ENCODE measurements around the gene FGR.

FGR gene

DNA sequence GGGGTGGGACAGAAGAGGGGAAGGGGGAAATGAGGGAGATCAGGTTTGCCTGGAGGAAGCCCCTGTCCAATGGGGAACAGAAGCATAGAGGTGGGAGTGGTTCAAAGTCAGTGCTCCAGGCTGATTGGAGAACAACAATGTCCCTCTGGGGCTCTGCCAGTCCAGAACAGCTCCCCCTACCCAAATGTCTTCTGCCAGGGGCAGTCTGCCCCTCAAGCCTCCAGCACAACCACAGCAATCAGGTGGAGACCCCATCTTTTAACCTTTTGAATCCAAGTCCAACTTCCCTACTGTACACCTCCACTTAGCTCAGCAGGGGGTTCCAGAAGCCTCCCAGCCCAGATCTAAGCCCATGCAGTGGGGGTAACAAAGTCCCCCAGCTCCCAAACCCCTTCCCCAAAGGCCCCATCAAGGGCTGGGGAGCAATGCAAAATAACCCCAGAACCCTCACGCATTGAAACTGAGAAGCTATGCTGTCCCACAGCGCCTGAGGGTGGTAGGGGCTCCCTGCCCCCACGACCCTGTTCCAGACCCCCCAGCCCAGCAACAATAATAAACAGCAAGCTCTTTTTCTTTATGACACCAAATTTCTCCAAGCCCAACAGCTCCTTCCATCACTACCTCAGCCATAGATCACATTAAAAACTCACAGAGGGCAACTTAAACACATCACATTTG is 34.3 kb downstream of the FGR start:
- ATAC-seq, result no peak

DNA sequence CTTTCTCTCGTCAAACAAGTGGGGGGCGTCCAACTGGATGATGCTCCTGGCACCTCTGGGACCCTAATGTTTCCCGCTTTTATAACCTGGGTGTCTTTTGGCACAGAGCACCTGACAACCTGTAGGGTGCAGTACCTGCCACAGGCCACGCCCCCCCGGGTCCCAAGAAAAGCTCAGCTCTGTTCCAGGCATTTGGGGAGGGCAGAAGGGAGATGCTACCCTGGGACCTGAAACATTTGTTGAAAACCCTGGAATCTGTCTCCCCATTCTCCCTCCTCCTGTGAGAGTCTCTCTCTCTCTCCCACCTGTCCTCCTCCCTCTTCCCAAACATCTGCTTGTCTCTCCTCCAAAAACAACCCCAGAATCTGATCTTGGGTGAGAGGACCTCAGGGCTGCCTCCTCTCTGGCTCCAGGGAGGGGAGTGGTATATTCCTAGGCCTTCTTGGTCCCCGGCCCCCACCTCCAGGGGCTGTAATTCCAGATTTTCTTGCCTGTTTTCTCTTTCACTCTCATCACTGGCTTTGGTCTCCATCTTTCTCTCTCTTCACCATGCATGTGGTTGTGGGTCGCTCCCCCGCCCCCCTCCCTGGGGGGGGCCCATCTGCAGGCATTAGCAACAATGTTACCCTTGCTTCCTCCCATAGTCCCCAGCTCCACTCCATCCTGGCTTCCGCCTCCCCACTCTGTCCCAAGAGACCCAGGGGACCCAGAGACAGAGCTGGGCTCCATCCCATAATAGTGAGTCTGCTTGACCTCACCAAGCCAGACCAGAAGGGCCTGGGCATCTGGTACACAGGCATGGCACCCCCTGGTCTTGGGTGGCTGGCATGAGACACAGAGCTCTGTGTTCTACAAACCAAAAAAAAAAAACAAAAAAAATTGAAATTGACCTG is 35.1 kb downstream of the FGR start:
- ATAC-seq, result no peak

DNA sequence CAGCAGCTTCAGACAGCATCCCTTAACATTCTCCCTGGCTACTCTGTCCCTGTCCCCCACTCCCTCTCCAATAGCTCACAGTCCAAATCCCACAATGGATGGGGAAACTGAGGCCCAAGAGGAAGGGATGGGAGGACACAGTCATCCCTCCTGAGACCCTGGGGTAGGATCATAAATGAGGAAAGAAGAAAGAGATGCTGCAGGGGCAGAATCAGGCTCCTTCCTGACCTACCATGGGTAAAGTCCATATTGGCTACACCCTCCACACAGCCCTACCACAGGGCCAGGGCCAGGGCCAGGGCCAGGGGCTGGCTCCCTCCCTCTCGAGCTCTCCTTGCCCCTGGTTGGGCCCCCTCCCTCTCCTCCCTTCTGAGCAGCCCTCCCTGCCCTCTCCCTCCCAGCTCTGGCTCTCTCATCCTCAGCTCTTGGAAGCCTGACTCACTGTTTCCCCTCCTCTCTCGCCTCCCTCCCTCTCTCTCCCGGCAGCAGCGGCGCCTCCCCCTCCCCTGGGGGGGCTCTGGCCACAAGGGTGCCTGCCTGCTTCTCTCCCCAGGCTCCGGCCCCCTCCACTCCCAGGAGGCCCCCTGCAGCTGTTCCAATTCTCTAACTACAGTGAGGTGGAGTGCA is 36.0 kb downstream of the FGR start:
- ATAC-seq, result peak; percentile 39 to 41

DNA sequence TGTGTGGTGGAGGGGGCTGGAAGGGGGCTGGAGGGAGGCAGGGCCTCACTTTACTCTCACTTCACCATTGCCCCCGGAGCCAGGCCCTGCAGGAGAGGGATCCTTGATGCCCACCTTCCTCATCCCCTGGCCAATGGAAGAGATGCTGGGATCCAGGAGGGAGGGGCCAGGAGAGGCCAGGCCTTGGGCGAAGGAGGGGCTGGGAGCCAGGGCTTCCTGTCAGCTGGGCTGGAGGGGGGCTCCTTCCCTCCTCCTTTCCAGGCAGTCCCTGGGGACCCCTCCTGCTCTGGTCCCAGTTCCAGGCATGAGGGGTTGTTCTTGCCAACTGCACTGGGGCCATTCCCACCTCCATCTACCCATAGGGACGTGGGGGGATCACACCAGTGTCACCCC is 36.7 kb downstream of the FGR start:
- ATAC-seq, result no peak

DNA sequence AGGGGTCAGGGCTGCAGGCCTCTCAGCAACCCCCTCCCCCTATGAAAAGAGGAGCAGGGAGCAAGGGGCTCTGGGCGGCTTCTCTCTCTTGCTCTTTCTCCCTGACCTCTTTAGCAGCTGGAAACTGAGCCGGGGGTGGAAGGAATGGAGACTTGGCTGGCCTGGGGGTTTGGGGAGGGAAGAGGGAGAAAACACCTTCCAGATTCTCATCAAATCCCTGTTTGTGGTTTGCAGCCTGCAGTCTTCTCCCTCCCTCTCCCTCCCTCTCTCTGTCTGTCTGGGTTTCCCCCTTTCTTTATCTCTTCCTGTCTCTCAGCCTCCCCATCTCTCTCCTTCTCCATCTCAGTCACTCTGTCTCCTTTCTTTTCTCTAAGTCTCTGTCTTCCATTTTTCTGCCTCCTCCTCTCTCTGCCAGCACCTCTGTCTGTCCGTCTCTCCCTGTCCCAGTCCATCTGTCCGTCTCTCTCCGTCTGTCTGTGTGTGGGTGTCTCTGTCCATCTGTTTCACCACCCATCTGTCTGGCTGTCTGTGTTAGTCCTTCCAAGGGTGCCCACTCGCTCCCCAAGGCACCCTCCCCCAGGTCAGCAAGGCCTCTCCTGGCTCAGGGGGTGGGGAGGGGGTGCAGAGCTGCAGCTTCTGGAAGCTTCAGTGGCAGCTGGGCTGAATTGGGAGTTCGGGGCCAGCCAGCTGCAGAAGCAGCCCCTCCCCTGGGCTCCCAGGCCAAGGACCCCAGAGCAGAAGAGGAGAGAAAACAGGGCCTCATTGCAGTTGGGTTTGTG is 37.3 kb downstream of the FGR start:
- no peak for ATAC-seq

DNA sequence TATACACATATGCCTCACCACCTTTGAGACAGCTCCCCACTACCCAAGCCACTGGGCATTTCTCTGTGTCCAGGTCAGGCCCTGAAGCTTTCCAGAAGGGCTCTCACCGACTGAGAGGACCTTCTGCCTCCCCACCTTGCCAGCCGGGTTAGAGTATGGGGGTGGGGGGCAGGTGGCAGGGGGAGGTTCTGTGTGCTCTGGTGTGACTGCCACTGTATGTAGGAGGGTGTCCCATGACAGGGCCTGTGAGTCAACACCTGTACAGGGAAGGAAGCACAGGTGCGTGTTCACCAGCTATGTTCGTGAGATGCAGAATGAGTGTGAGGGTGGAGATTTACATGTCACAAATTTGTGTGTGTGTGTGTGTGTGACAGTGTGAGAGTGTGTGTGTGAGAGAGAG is 38.0 kb downstream of the FGR start:
- peak; percentile 31 to 36 for ATAC-seq

DNA sequence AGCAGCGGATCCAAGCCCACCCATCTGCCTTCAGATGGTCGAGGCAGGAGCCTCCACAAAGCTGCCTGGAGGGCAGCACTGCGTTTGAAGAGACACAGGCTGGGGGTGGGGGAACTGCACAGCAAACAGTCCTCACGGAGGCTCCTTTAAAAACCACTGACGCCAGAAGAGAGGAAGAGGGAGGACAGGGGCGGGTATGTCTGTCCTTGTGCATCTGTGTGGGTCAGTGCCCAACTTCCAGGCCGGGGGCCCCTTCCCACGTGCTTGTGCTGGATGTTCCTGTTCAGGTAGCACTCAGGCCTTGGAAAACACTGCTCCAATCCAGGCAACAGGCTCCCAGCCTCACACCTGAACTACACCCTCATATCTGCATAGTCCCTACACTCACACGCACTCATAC is 38.7 kb downstream of the FGR start:
- no peak for ATAC-seq

DNA sequence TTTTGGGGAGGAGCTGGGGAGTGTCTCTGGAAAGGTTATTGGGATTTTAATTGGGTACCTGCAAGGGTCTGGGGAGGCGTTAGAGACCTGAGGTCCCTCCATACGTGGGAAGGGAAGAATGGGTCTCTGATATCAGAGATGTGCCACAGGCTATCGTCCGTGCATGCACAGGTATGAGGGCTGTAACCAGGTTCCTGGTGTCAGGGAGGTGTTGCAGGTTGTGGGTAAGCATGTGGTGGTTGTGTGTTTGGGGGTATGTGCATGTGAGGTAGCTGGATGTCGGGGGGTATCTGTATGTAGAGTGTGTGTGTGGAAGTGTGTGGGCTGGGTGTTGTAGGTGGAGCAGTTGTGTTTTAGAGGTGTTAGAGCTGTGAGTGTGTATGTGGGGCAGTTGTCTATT is 39.4 kb downstream of the FGR start:
- ATAC-seq, result no peak

DNA sequence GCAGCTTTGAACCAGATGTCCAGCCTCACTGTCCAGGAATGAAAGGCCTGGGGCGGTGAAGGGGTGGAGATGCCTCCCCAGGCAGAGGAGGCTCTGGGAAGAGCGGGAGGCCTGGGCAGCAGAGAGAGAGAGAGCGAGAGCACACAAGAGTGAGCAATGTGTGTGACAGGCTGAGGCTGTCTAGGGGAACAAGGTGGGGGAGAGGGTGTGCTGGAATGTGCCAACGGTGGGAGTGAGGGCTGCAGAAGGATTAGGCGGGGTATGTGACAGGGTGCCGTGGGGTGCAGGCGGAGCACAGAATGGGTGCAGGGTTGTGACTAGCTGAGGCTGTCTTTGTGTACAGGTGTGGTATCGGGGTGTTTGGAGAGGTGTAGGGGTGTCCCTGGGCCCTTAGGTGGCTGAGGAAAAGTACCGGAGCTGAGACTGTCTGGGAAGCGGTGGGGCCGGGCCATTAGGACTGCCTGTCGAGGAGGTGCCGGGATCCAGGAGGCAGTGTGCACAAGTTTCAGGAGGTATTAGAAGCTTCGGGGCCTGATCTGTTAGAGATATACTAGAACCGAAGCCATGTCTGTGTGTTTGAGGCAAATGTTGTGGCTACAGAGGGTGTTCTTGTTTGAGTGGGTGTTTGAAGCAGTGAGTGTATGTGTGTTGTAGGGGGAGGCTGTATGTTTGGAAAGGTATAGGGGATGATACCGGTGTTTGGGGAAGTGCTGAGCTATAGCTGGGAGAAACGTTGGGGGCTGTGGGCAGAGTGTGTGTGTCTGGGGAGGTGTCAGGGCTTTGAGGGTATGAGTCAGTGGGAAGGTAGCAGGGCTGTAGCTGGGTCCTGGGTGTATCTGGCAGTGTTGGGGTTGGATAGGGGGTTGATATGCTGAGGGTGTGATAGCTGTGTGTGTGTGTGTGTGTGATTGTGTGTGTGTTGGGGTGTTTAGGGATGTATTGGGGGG is 40.1 kb downstream of the FGR start:
- ATAC-seq, result peak in 1 of 2 donors; percentile 41

DNA sequence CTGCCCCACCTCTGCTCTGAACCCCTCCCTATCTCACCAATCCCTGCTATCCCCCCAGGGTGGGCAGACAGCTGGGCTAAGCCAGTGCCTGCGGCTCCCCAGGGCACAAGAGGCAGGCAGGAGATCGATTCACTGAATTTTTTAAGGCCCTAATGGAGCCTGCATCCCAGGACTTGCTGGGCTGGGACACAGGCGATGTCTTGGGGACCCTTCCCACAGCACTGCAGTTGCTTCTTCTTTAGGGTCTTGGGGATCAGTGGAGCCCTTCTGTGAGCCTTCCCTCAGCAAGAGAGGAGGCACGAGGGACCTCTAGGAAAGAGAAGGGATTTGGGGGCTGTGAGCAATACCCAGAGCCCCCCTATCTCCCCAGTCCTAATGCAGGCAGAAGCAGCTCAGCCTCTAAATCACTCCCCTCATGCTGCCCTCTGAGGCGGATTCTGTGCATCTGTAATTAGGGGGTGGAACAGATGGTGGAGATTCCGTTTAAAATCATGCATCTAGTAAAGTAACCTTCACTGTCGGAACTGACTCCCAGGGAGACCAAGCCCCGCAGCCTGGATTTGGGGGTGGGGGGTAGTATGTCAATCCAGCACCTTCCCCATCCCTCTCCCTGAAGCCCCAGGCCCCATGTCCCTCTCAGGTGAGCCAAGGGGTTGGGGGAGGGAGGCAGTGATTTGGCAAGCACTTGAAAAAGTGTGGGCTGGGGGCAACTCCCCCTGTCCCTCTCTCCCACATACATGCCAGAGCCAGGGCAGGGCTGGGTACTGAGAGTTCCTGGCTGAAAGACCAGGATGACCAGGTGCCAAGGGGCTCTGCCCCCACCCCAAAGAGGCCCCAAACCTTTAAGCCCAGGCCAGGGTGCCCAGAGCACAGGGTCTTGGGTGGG is 41.1 kb downstream of the FGR start:
- no peak for ATAC-seq

DNA sequence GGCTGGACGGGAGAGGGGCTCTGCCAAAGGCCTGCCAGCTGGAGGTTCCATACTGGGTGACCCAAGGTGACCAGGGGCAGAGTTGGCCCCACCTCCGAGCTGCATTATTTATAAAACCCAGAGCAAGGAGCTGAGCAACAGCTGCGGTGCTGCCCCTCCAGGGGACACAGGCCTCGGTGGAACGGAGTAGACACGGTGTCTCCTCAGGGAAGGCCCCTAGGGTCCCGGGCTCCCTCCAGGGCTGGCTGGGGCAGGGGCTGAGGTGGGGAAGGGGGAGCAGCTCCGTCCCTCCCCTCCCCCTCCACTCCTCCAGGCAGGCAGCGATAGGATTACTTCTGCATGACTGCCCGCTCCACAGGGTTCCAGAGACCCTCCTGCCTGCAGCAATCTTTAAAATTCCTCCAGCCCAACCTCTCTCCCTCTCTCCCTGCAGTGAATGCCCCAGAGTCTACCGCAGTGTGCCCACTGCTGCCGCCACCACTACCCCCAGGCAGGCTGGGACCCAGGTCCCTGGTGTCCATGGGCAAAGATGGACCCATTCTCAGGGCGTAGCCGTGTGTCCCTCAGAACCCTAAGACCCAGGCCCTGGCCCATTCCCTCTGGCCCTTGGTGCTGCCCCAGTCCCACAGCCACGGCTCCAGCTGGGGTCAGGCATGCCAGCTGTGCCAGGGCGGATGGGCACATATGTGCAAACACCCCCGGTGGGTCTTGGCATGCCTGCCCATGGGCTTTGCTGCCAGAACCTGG is 41.9 kb downstream of the FGR start:
- no peak for ATAC-seq

DNA sequence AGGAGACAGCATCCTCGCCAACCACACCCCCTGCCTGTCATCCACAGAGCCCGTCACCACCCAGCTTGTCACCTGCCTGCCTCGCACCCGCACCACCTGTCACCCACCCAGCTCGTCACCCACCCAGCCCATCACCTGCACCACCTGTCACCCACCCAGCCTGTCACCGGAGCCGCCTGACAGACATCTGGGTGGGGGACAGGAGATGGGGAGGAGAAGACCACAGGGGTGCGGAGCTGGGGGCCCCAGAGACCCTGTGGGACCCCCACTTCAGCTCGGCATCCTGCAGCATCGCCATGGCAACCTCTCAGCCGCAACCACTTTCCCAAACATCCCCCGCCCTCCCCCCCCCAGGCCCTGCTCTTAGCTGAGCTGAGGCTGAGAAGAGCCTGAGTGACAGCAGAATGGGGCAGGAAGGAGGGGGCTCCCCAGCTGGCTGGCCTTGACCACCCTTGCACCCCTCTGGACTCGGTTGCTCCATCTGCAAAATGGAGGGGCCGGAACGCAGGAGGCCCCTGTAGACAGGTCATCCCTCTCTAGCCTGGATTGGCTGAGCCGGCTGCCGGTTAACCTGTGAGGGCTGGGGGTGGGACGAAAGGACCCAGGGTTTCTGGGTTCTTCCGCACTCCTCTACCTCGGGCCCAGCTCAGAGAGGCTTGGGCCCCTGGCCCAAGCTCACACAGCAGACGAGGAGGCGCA is 42.6 kb downstream of the FGR start:
- ATAC-seq, result no peak

DNA sequence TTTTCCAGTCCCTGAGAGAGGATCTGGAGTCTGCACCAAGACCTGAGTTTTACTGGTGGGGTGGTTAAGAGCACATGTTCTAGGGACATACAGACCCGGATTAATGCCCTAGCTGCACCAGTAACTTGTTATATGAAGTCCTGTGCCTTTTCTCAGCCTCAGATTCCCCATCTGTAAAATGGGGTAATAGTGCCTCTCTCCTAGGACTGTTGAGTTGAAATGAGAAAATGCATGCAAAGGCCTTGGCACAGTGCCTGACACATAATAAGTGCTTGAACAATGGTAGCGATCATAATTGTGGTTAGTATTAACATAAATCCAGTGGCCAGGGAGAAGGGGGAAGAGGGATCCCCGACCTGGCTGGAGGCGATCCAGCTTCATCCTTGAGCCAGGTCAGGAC is 43.4 kb downstream of the FGR start:
- no peak for ATAC-seq

DNA sequence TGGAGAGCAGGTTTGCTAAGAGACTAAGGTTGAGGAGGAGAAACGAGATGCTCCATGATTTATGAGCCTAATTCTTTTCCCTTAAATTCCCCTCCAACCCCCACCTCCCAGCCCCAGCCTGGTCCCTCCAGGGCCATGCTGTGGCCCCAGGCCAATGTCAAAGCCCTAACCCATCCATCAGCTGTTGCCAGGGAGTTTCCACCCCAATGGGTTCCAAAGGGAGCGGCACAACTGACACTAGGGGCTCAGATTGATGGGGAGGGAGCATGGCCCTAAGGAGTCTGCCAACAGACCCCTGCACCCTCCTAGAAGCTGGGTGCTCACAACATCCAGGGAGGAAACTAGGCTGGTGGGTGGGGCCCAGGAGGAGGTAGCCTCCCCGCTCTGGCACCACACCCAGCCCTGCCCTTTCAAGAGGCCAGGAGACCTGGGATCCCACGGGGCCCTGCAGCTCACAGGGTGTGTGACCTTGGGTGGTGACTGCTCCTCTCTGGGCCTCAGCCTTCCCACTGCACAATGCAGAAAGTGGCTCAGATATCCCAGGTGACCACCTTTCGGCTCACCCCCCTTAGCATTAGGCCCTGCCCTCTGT is 44.0 kb downstream of the FGR start:
- ATAC-seq, result no peak

DNA sequence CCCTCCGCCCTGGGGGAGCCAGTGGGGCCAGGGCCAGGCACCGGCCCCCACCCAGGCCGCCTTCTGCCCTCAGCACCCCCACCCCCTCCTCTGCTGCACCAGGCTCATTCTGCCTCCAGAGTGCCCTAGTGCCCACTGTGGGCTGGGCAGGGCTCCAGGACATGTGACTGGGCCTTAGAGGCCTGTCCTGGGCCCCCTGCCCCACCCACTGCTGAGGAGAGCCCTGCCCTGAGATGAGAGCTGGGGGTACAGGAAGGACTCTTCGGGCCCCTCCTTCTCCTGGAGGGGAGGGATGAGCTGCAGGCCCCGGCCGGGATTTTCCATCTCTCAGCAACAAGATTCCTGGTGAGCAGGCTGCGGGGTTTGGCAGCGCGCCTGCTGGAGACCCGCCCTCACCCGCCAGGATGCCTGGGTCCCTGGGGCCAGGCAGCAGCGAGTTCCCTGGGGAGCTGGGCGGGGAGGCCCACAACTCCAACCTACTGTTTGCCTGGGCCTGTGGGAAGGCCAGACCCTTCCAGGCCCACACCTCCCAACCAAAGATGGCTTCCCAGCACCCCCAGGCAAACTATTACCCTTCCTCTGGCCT is 45.1 kb downstream of the FGR start:
- ATAC-seq, result no peak

DNA sequence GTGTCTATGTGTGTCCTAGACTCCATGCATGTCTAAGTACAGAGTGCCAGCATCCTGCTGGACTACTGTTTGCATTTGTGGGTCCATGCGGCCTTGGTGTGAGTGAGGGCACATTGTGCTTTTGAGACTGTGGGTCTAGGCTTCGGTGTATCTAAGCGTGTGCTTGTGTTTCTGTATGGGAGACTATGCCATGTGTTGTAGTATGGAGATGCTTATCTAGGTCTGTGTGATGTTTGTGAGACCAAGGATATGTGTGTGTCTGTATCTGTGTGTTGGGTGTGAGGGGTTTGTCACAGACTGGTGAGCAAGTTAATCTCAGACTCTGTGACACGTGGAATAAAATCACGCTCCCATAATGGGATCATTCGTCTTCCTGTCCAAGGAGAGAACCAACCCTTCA is 45.5 kb downstream of the FGR start:
- no peak for ATAC-seq

DNA sequence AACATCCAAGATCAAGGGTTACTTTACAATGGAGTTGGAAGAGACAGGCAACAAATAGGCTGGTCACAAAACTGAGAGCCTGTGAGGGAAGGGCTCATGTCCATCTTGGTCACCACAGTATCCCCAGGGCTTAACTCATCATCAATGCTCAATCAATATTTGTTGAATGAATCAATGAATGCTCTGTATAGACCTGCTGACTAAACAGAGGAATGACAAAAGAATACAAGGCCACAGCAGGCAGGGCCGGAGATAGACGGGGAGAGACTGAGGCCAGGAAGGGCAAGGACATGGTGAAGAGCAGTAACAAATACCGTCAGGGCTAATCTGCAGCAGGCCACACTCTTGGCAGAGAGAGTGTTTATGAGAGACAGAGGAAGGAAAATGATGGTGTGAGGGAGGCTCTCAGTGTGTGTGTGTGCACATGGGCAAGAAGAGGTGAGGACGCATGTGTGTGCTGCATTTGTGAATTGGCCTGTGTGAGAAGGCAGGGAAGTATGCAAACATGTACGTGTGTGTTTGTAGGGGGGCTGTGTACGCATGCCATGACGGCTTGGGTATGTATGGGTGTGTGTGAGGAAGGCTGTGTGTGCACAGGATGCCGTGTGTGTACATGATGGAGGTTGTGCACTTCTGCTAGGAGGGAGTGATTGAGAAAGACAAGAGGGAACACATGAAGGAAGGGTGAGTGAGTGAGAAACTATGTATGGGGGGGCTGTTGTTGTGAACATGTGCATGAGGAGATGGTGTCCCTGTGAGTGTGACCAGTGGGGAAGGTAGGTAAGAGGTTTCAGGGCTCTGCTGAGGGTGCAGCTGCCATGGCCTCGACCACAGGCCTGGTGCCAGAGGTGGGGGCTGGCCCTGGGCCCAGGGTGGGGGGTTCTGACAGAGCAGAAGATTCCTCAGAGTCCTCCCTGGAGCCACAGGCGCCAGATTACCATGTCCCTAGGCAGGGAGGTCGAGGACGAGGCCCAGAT is 46.4 kb downstream of the FGR start:
- no peak for ATAC-seq

Measured in activated CD4-positive, CD25-positive, alpha-beta regulatory T cell treated with anti-CD3 and anti-CD28 coated beads, Interleukin-2, amount 50 U/mL, for 24 hours (primary cell).